Measurements from ENCODE around the gene GLE1. TPM values are rescaled to one million over a fixed set of nuclear protein-coding genes. Genes with fewer than 3 reads are reported as not detected.

The GLE1 gene
- total RNA-seq, 1 experiment from 2014 or later: 36.6 TPM

DNA sequence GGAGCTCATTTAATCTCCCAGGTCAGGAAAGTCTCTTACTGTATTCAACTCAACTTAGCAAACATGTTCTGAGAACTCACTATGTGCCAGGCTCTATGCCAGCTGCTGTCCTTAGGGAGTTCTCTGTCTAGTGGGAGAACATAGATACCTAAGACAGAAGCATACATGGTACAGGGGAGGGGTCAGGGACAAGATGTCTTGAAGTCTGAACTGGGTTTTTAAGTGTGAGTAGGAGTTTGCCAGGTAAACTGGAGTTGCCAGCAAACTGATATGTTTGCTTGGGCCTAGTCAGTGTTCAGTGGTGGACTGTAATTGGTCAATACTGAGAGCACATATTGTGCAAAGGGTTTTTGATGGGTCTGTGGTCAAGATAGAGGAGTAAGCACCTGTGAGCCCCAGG is 18.3 kb upstream of the GLE1 start:
- intact Hi-C loops (cut with micrococcal nuclease): no loop called here
- H3K9ac ChIP-seq (ENCODE audit: low read length): no peak overlapping the region
- POLR2A ChIA-PET: no interaction called here
- DNase-seq (ENCODE audit: low read depth, low spot score) (no peak), ATAC-seq (no peak)
- H3K9me3 ChIP-seq (ENCODE audit: control insufficient read depth in 1 of 2, insufficient read depth in 1 of 2, low read depth in 1 of 2, low read length in 2 of 2): no peaks in the 10 kb centered on the region
- no peaks in the 10 kb centered on the region for H3K4me1 ChIP-seq (ENCODE audit: control insufficient read depth in 1 of 2, insufficient read depth in 2 of 2, low read length in 2 of 2)
- no peak overlapping the region for H2AFZ ChIP-seq (ENCODE audit: low read depth, low read length, poor library complexity, severe bottlenecking)
- no TSS peak for BruUV-seq (replicated peaks)
- H3K9me2 ChIP-seq (ENCODE audit: insufficient read depth): no peaks in the 10 kb centered on the region
- no peak overlapping the region for H3K4me3 ChIP-seq (replicated peaks in 1 of 2; ENCODE audit: low read depth in 1 of 2, low read length in 2 of 2)
- H4K20me1 ChIP-seq (ENCODE audit: insufficient read depth): no peaks in the 10 kb centered on the region
- H3K27ac ChIP-seq (ENCODE audit: low read depth, low read length): no peak overlapping the region
- no peaks in the 10 kb centered on the region for H3K79me2 ChIP-seq (ENCODE audit: insufficient read depth, low read length)
- H3K27me3 ChIP-seq (ENCODE audit: insufficient read depth, low read length): no peaks in the 10 kb centered on the region
- H3K36me3 ChIP-seq (ENCODE audit: control insufficient read depth in 1 of 2, insufficient read depth in 2 of 2, low read length in 2 of 2): peaks cover 26 to 43% of the 10 kb centered on the region in 2 experiments
- CTCF ChIA-PET: no interaction called here
- TF ChIP-seq SIN3A (IDR thresholded peaks at IDR 0.05; ENCODE audit: low read depth) (no peak), CEBPB (IDR thresholded peaks at IDR 0.05; ENCODE audit: low read depth) (no peak), POLR2AphosphoS5 (IDR thresholded peaks at IDR 0.05; ENCODE audit: low read depth, low read length) (no peak), CBX3 (IDR thresholded peaks at IDR 0.05; ENCODE audit: low read depth) (no peak), ELF1 (IDR thresholded peaks at IDR 0.05; ENCODE audit: borderline replicate concordance, low read depth) (no peak), FOSL1 (IDR thresholded peaks at IDR 0.05; ENCODE audit: low read depth) (no peak), RAD21 (IDR thresholded peaks at IDR 0.05; ENCODE audit: low read depth) (no peak), ZFX (IDR thresholded peaks at IDR 0.05) (no peak), JUND (IDR thresholded peaks at IDR 0.05) (no peak), ZNF274 (IDR thresholded peaks at IDR 0.05; ENCODE audit: low read depth, low read length) (no peak), POLR2A (IDR thresholded peaks at IDR 0.05; ENCODE audit: borderline replicate concordance, extremely low read depth, insufficient read depth, insufficient read length) (no peak)
- TF ChIP-seq, protein P1, sequence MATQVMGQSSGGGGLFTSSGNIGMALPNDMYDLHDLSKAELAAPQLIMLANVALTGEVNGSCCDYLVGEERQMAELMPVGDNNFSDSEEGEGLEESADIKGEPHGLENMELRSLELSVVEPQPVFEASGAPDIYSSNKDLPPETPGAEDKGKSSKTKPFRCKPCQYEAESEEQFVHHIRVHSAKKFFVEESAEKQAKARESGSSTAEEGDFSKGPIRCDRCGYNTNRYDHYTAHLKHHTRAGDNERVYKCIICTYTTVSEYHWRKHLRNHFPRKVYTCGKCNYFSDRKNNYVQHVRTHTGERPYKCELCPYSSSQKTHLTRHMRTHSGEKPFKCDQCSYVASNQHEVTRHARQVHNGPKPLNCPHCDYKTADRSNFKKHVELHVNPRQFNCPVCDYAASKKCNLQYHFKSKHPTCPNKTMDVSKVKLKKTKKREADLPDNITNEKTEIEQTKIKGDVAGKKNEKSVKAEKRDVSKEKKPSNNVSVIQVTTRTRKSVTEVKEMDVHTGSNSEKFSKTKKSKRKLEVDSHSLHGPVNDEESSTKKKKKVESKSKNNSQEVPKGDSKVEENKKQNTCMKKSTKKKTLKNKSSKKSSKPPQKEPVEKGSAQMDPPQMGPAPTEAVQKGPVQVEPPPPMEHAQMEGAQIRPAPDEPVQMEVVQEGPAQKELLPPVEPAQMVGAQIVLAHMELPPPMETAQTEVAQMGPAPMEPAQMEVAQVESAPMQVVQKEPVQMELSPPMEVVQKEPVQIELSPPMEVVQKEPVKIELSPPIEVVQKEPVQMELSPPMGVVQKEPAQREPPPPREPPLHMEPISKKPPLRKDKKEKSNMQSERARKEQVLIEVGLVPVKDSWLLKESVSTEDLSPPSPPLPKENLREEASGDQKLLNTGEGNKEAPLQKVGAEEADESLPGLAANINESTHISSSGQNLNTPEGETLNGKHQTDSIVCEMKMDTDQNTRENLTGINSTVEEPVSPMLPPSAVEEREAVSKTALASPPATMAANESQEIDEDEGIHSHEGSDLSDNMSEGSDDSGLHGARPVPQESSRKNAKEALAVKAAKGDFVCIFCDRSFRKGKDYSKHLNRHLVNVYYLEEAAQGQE (IDR thresholded peaks at IDR 0.05; ENCODE audit: low read depth): no peak
- TF ChIP-seq, protein P2, sequence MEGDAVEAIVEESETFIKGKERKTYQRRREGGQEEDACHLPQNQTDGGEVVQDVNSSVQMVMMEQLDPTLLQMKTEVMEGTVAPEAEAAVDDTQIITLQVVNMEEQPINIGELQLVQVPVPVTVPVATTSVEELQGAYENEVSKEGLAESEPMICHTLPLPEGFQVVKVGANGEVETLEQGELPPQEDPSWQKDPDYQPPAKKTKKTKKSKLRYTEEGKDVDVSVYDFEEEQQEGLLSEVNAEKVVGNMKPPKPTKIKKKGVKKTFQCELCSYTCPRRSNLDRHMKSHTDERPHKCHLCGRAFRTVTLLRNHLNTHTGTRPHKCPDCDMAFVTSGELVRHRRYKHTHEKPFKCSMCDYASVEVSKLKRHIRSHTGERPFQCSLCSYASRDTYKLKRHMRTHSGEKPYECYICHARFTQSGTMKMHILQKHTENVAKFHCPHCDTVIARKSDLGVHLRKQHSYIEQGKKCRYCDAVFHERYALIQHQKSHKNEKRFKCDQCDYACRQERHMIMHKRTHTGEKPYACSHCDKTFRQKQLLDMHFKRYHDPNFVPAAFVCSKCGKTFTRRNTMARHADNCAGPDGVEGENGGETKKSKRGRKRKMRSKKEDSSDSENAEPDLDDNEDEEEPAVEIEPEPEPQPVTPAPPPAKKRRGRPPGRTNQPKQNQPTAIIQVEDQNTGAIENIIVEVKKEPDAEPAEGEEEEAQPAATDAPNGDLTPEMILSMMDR (IDR thresholded peaks at IDR 0.05 in 2 of 3, conservative IDR thresholded peaks at IDR 0.05 in 1 of 3; ENCODE audit: borderline replicate concordance in 1 of 3, insufficient read depth in 1 of 3, low read depth in 2 of 3, low read length in 2 of 3): no peak
- TF ChIP-seq, protein P3, sequence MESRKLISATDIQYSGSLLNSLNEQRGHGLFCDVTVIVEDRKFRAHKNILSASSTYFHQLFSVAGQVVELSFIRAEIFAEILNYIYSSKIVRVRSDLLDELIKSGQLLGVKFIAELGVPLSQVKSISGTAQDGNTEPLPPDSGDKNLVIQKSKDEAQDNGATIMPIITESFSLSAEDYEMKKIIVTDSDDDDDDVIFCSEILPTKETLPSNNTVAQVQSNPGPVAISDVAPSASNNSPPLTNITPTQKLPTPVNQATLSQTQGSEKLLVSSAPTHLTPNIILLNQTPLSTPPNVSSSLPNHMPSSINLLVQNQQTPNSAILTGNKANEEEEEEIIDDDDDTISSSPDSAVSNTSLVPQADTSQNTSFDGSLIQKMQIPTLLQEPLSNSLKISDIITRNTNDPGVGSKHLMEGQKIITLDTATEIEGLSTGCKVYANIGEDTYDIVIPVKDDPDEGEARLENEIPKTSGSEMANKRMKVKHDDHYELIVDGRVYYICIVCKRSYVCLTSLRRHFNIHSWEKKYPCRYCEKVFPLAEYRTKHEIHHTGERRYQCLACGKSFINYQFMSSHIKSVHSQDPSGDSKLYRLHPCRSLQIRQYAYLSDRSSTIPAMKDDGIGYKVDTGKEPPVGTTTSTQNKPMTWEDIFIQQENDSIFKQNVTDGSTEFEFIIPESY (IDR thresholded peaks at IDR 0.05; ENCODE audit: extremely low read depth, insufficient replicate concordance, low read length): no peak
- no peak overlapping the region for H3K4me2 ChIP-seq (ENCODE audit: low read length)
- RAD21 ChIA-PET (ENCODE audit: low non-redundant PET in 1 of 2, low total read pairs in 2 of 2, uncharacterized antibody in 2 of 2, unreplicated experiment in 2 of 2): no interaction called here
